Nephron progenitor cell (in vitro differentiated cells): ENCODE data around the gene FAM234A.
"Not testable (repeated sequence)": the region's sequence is repeated elsewhere in the genome, so short reads cannot be mapped to it uniquely, and the experiment has no call there.

ENCODE experiments used
- DNase-seq: peaks from one replicate; pipeline ENCODE4 v3.0.0; 2021
- H3K27ac Mint-ChIP-seq: 2 replicates; pipeline ENCODE4 v1.8.0; 2021; ENCODE audit warnings: mild to moderate bottlenecking, moderate library complexity, mixed read lengths
- H3K27me3 Mint-ChIP-seq: 2 replicates; pipeline ENCODE4 v1.8.0; 2021; ENCODE audit warnings: mild to moderate bottlenecking, low read depth, mixed read lengths; ENCODE audit not compliant: poor library complexity
- H3K36me3 Mint-ChIP-seq: 2 replicates; pipeline ENCODE4 v1.8.0; 2021; ENCODE audit warnings: low read depth, mixed read lengths
- H3K4me1 Mint-ChIP-seq: 2 replicates; pipeline ENCODE4 v1.8.0; 2021; ENCODE audit warnings: mixed read lengths
- H3K4me3 Mint-ChIP-seq: 2 replicates; pipeline ENCODE4 v1.8.0; 2021; ENCODE audit warnings: mild to moderate bottlenecking, moderate library complexity, mixed read lengths
- H3K9me3 Mint-ChIP-seq: 2 replicates; pipeline ENCODE4 v1.8.0; 2021; ENCODE audit warnings: mild to moderate bottlenecking, moderate library complexity, mixed read lengths
- TF ChIP-seq, protein P1 (sequence below): fragments of 200-600 bp; sonication (generic); IDR thresholded peaks from 2 replicates; pipeline ENCODE4 v1.5.0; 2021; ENCODE audit warnings: antibody characterized with exemption

The FAM234A gene

DNA sequence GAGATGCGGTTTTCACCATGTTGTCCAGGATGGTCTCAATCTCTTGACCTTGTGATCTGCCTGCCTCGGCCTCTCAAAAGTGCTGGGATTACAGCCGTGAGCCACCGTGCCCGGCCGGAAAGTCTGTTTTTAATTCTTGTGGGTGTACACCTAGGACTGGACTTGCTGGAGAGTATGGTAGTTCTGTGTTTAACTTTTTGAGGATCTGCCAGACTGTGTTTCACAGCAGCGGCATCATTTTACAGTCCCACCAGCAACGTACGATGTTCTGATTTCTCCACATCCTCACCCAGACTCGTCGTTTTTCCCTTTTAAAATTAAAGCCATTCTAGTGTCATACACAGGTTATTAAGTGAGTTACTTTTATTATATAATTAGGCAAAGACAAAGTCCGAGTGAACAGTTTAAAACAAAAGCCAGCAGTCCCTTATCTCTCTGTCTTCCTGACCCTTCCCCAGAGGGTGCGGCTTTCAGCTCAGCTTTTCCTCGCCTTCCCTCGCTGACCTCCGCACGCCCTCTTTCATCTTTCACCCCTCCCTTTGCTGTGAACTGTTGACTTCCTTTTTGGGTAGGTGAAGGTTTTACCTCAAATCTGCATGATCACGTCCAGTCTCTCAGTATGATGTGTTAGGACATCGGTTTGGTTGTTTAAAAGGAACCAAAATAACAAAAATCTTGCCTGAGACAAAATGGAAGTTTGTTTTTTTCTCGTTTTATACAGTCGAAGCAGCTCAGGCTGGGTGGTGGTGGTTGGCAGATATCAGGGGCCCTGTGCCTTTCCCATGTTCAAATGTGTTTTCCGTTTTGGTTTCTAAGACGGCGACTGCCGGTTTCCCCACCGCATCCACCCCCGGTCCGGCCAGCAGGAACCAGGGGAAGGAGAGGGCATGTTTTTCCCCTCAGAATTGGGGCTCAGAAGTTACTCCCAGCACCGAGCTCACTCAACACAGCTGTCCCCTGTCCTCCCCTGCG, 18.0 kb downstream of the FAM234A start:
- Mint-ChIP-seq H3K27me3 (no peaks in the 10 kb centered on the region), H3K9me3 (no peaks in the 10 kb centered on the region), H3K27ac (peak overlapping the region; percentile 96), H3K4me3 (peak overlapping the region; percentile 29), H3K4me1 (peaks cover 24% of the 10 kb centered on the region), H3K36me3 (peaks cover 56% of the 10 kb centered on the region)
- no peak for DNase-seq
- TF ChIP-seq, protein P1, sequence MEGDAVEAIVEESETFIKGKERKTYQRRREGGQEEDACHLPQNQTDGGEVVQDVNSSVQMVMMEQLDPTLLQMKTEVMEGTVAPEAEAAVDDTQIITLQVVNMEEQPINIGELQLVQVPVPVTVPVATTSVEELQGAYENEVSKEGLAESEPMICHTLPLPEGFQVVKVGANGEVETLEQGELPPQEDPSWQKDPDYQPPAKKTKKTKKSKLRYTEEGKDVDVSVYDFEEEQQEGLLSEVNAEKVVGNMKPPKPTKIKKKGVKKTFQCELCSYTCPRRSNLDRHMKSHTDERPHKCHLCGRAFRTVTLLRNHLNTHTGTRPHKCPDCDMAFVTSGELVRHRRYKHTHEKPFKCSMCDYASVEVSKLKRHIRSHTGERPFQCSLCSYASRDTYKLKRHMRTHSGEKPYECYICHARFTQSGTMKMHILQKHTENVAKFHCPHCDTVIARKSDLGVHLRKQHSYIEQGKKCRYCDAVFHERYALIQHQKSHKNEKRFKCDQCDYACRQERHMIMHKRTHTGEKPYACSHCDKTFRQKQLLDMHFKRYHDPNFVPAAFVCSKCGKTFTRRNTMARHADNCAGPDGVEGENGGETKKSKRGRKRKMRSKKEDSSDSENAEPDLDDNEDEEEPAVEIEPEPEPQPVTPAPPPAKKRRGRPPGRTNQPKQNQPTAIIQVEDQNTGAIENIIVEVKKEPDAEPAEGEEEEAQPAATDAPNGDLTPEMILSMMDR: no peak

DNA sequence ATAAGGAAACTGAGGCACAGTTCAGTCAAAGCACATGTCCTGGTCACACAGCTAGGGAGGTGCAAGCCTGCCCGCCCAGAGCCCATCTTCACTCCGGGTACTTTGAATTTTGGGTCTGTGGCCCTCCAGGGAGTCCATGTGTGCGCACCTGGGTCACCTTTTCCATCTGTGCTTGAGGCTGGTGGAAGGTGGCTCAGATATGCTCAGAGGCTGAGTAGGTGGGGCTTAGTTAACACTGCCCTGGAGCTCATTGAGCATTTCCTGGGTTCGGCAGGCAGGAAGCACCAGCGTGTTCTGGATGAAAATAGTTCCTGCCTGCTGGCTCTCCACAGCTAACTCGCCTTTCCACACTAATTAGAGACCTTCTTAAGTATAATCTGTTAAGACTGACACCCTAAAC, 19.2 kb downstream of the FAM234A start:
- TF ChIP-seq, protein P1: no peak
- DNase-seq: no peak
- no peak overlapping the region for H3K27ac Mint-ChIP-seq
- H3K4me1 Mint-ChIP-seq: peaks cover 20% of the 10 kb centered on the region
- peaks cover 56% of the 10 kb centered on the region for H3K36me3 Mint-ChIP-seq
- no peaks in the 10 kb centered on the region for H3K9me3 Mint-ChIP-seq
- H3K27me3 Mint-ChIP-seq: no peaks in the 10 kb centered on the region
- H3K4me3 Mint-ChIP-seq: no peak overlapping the region

DNA sequence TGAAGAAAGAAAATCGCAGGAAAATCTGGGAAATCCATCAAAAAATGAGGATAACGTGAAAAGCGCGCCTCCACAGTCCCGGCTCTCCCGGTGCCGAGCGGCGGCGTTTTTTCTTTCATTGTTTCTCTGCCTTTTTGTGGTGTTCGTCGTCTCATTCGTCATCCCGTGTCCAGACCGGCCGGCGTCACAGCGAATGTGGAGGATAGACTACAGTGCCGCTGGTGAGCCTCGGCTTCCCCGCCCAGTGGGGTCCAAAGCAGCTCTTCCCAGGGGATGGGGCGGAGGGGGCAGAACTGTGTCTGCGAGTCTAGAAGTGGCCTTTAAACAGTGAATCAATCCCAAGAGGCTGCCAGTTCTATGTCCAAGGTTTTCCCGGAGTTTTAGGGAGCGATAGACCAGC, 19.8 kb downstream of the FAM234A start:
- no peak for DNase-seq
- H3K4me1 Mint-ChIP-seq: peaks cover 20% of the 10 kb centered on the region
- peaks cover 62% of the 10 kb centered on the region for H3K36me3 Mint-ChIP-seq
- H3K27me3 Mint-ChIP-seq: peaks cover 4% of the 10 kb centered on the region
- no peak overlapping the region for H3K27ac Mint-ChIP-seq
- TF ChIP-seq, protein P1: no peak
- H3K9me3 Mint-ChIP-seq: no peaks in the 10 kb centered on the region
- H3K4me3 Mint-ChIP-seq: no peak overlapping the region

DNA sequence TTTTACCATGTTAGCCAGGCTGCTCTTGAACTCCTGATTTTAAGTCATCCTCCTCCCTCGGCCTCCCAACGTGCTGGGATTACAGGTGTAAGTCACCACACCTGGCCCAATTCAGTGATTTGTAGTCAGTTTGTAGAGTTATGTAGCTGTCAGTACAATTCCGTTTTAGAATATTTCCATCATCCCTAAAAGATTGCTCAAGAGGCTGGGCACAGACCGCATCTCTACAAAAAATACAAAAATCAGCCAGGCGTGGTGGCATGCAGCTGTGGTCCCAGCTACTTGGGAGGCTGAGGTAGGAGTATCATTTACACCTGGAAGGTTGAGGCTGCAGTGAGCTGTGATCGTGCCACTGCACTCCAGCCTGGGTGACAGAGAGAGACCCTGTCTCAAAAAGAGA, 20.6 kb downstream of the FAM234A start:
- Mint-ChIP-seq H3K36me3 (peaks cover 62% of the 10 kb centered on the region), H3K27me3 (peaks cover 4% of the 10 kb centered on the region), H3K27ac (no peak overlapping the region), H3K9me3 (no peaks in the 10 kb centered on the region), H3K4me3 (no peak overlapping the region), H3K4me1 (peaks cover 17% of the 10 kb centered on the region)
- TF ChIP-seq, protein P1: no peak
- no peak for DNase-seq

DNA sequence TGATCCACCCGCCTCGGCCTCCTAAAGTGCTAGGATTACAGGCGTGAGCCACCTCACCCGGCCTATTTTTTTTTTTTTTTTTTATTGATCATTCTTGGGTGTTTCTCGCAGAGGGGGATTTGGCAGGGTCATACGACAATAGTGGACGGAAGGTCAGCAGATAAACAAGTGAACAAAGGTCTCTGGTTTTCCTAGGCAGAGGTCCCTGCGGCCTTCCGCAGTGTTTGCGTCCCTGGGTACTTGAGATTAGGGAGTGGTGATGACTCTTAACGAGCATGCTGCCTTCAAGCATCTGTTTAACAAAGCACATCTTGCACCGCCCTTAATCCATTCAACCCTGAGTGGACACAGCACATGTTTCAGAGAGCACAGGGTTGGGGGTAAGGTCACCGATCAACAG, 23.5 kb downstream of the FAM234A start:
- DNase-seq, H3K27me3 Mint-ChIP-seq, H3K4me1 Mint-ChIP-seq, H3K4me3 Mint-ChIP-seq, H3K27ac Mint-ChIP-seq, H3K9me3 Mint-ChIP-seq: not testable (repeated sequence)
- peaks cover 60% of the 10 kb centered on the region for H3K36me3 Mint-ChIP-seq

DNA sequence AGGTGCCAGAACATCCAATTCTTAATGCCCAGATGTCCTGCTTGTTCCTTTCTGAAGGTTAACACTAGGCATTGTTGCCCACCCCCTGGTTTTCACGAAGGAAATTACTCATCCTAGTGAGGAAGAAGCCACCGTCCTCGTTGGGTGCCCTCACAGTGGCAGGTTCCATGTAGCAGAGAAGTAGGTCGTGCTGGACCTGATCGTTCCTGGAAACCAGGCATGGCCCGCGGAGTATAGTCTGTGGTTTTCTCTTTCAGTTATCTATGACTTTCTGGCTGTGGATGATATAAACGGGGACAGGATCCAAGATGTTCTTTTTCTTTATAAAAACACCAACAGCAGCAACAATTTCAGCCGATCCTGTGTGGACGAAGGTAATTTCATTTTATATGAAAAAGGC, 24.6 kb downstream of the FAM234A start:
- H3K27me3 Mint-ChIP-seq: peaks cover 4% of the 10 kb centered on the region
- H3K4me1 Mint-ChIP-seq: no peaks in the 10 kb centered on the region
- no peak overlapping the region for H3K4me3 Mint-ChIP-seq
- H3K27ac Mint-ChIP-seq: peak overlapping the region; percentile 22
- TF ChIP-seq, protein P1: no peak
- H3K9me3 Mint-ChIP-seq: no peaks in the 10 kb centered on the region
- no peak for DNase-seq
- peaks cover 56% of the 10 kb centered on the region for H3K36me3 Mint-ChIP-seq
